Endodermal cell (in vitro differentiated cells): ENCODE measurements around the gene PLPP3. TPM values are rescaled to one million over a fixed set of nuclear protein-coding genes. Genes with fewer than 3 reads are reported as not detected.

Experiments
- DNase-seq: peaks from one replicate; pipeline ENCODE4 v3.0.0-alpha.2; 2017
- H3K27ac ChIP-seq: 2 replicates; pipeline ENCODE4 v1.5.1; 2013; ENCODE audit warnings: mild to moderate bottlenecking, low read depth, low read length, moderate library complexity
- H3K27me3 ChIP-seq: 2 replicates; pipeline ENCODE4 v1.6.1; 2013; ENCODE audit warnings: mild to moderate bottlenecking, low read length, moderate library complexity; ENCODE audit not compliant: insufficient read depth, control insufficient read depth, poor library complexity, severe bottlenecking
- H3K36me3 ChIP-seq: 2 replicates; pipeline ENCODE4 v1.7.0; 2013; ENCODE audit warnings: mild to moderate bottlenecking, low read length, moderate library complexity; ENCODE audit not compliant: control insufficient read depth, insufficient read depth
- H3K4me1 ChIP-seq: one replicate; pipeline ENCODE4 v1.7.0; 2013; ENCODE audit warnings: low read length; ENCODE audit not compliant: control insufficient read depth, insufficient read depth
- H3K4me3 ChIP-seq: 2 replicates; pipeline ENCODE4 v1.5.1; 2013; ENCODE audit warnings: mild to moderate bottlenecking, low read length, moderate library complexity
- H3K9ac ChIP-seq: 2 replicates; pipeline ENCODE4 v1.6.1; 2013; ENCODE audit warnings: mild to moderate bottlenecking, low read length, moderate library complexity; ENCODE audit not compliant: poor library complexity, severe bottlenecking; ENCODE audit errors: extremely low read depth
- H3K9me3 ChIP-seq: 2 replicates; pipeline ENCODE4 v1.6.1; 2013; ENCODE audit warnings: mild to moderate bottlenecking, low read length, moderate library complexity; ENCODE audit not compliant: control insufficient read depth
- H3K27ac Mint-ChIP-seq: 2 replicates; pipeline ENCODE4 v1.8.0; 2020; ENCODE audit warnings: mixed read lengths
- H3K27me3 Mint-ChIP-seq: 2 replicates; pipeline ENCODE4 v1.8.0; 2021; ENCODE audit warnings: mild to moderate bottlenecking, mixed read lengths; ENCODE audit not compliant: insufficient read depth
- H3K36me3 Mint-ChIP-seq: 2 replicates; pipeline ENCODE4 v1.8.0; 2020; ENCODE audit warnings: low read depth, mixed read lengths
- H3K4me1 Mint-ChIP-seq: 2 replicates; pipeline ENCODE4 v1.8.0; 2020; ENCODE audit warnings: mixed read lengths
- H3K4me3 Mint-ChIP-seq: 2 replicates; pipeline ENCODE4 v1.8.0; 2020; ENCODE audit warnings: mild to moderate bottlenecking, moderate library complexity, mixed read lengths
- H3K9me3 Mint-ChIP-seq: 2 replicates; pipeline ENCODE4 v1.8.0; 2020; ENCODE audit warnings: mild to moderate bottlenecking, mixed read lengths
- WGBS, 2 experiments: methylation state at CpG; one replicate each; pipeline versions ENCODE4 v1.1.5 to v1.1.7; 2013; ENCODE audit warnings: missing lambda C conversion rate in 2 of 2, mixed read lengths in 1 of 2; ENCODE audit not compliant: insufficient coverage in 1 of 2, insufficient read length in 1 of 2; 5-methylcytosine and 5-hydroxymethylcytosine counted together
- total RNA-seq, 2 donors: library from RNA; stranded (reverse); fragmentation: NEBNext Ultra II Directional in 1 of 2; extraction: Animal tissue kit (Norgen Biotek cat#: 25700) in 1 of 2; gene quantifications; 2 replicates in 1 of 2; 3 replicates in 1 of 2; pipeline ENCODE4 v1.2.1, GENCODE V29; 2021
- TF ChIP-seq, protein P1 (sequence below): fragments of 200-600 bp; sonication (generic); conservative IDR thresholded peaks from 2 replicates; pipeline ENCODE4 v1.5.0; 2021; ENCODE audit warnings: antibody characterized with exemption, mild to moderate bottlenecking

Gene PLPP3
- total RNA-seq, 2 donors from 2014 or later, result 39.2 to 55.2 TPM

DNA sequence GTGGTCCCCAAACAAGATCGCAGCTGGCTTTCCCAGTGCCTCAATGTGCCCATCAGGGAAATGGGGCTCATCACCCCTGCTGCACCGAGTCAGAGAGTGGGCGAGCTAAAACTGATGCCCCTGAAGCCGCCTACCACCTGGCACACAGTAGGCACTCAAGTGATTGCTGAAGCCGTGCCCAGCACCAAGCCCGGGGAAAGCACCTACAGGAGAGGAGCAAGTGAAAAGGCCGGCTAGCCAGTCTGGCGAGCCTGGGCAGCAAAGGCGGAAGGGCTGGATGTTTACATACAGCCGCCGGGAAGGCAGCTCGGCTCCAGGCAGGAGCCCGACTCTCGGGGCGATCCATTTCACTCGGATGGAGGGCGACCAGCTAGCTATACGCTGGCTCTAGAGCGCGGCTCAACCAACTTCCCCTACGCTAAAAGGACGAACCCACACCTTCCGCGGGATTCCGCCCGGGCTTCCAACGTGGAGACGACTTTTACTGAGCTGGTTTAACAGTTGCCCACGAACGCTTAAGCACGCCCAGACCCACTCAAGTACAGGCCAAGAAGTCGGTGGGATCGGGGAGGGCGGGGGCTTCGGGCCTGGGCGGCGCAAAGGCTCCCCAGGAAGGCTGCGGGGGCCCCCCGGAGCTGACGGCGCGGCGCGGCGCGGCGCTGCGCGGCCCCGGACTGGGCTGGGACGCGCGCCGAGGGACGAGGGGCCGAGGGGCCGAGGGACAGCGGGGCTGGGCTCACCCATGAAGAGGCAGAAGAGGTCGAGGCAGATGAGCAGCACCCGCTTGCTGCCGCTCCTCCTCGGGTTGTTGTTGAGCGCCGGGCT is 1.0 kb downstream of the PLPP3 start:
- H3K4me1 ChIP-seq, result peaks cover 2% of the 10 kb centered on the region
- H3K4me1 Mint-ChIP-seq, result peaks cover 43% of the 10 kb centered on the region
- peak overlapping the region; percentile 97 for H3K4me3 Mint-ChIP-seq

GRCh38 chr1:56577406-56578137 is 1.8 kb downstream of the PLPP3 start:
- TF ChIP-seq, protein P1, sequence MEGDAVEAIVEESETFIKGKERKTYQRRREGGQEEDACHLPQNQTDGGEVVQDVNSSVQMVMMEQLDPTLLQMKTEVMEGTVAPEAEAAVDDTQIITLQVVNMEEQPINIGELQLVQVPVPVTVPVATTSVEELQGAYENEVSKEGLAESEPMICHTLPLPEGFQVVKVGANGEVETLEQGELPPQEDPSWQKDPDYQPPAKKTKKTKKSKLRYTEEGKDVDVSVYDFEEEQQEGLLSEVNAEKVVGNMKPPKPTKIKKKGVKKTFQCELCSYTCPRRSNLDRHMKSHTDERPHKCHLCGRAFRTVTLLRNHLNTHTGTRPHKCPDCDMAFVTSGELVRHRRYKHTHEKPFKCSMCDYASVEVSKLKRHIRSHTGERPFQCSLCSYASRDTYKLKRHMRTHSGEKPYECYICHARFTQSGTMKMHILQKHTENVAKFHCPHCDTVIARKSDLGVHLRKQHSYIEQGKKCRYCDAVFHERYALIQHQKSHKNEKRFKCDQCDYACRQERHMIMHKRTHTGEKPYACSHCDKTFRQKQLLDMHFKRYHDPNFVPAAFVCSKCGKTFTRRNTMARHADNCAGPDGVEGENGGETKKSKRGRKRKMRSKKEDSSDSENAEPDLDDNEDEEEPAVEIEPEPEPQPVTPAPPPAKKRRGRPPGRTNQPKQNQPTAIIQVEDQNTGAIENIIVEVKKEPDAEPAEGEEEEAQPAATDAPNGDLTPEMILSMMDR, result peak; percentile 46
- Mint-ChIP-seq H3K4me1 (peaks cover 49% of the 10 kb centered on the region), H3K9me3 (no peaks in the 10 kb centered on the region), H3K36me3 (peaks cover 16% of the 10 kb centered on the region), H3K27me3 (no peaks in the 10 kb centered on the region), H3K27ac (peak overlapping the region; percentile 95), H3K4me3 (peak overlapping the region; percentile 97)
- Histone ChIP-seq H3K36me3 (no peaks in the 10 kb centered on the region), H3K9ac (peak overlapping the region; percentile 66), H3K9me3 (no peaks in the 10 kb centered on the region), H3K4me1 (peaks cover 2% of the 10 kb centered on the region), H3K4me3 (peak overlapping the region; percentile 88), H3K27me3 (no peaks in the 10 kb centered on the region), H3K27ac (no peak overlapping the region)
- WGBS, 2 experiments, result 5 to 8% methylated on average over 12 of the region's 12 CpGs
- DNase-seq, result peak; percentile 52

More for the DNA sequence above, 1.0 kb downstream of the PLPP3 start:
- Mint-ChIP-seq H3K27me3 (no peaks in the 10 kb centered on the region), H3K27ac (peak overlapping the region; percentile 95), H3K9me3 (no peaks in the 10 kb centered on the region), H3K36me3 (peaks cover 12% of the 10 kb centered on the region)
- no peaks in the 10 kb centered on the region for H3K27me3 ChIP-seq
- peak overlapping the region; percentile 66 for H3K9ac ChIP-seq
- H3K9me3 ChIP-seq, result no peaks in the 10 kb centered on the region
- TF ChIP-seq, protein P1, result no peak
- 0% methylated on average over 13 to 64 of the region's 64 CpGs for WGBS, 2 experiments
- H3K36me3 ChIP-seq, result no peaks in the 10 kb centered on the region
- peak; percentile 81 for DNase-seq
- peak overlapping the region; percentile 88 for H3K4me3 ChIP-seq
- H3K27ac ChIP-seq, result peak overlapping the region; percentile 78

DNA sequence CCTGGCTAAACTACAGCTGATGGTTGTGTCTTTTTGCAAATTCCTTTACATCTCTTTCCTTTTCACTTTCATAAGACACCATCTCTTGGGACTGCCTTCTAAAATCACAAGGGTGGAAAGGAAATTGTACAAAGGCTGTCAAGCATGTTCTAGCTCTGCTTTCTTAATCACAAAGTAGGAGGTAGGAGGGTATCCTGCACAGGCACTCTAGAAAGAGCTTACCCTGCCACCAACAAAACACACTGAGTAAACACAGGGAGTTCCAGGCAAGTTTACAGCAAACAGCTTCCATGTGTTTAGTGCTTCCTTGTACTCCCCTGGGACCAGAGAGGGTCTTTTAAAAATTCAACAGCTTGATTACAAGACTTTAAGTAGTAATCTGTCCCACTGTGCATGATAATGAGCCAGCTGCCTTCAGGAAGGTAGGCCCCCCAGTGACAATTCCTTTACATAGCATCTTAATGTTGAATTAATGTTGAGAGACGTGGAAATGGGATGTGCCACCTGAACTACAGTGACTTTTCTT is 2.4 kb downstream of the PLPP3 start:
- no peak overlapping the region for H3K27ac ChIP-seq
- H3K36me3 ChIP-seq, result no peaks in the 10 kb centered on the region
- no peaks in the 10 kb centered on the region for H3K9me3 ChIP-seq
- H3K4me3 ChIP-seq, result peak overlapping the region; percentile 88
- no peaks in the 10 kb centered on the region for H3K27me3 ChIP-seq
- Mint-ChIP-seq H3K27me3 (no peaks in the 10 kb centered on the region), H3K4me3 (peak overlapping the region; percentile 97), H3K27ac (no peak overlapping the region), H3K4me1 (peaks cover 51% of the 10 kb centered on the region), H3K36me3 (peaks cover 16% of the 10 kb centered on the region), H3K9me3 (no peaks in the 10 kb centered on the region)
- DNase-seq, result peak; percentile 59
- TF ChIP-seq, protein P1, result peak; percentile 62
- 0% methylated on average over 1 of the region's 1 CpG; no CpG with 5 or more reads in 1 of the 2 experiments for WGBS, 2 experiments
- H3K9ac ChIP-seq, result no peak overlapping the region
- peaks cover 2% of the 10 kb centered on the region for H3K4me1 ChIP-seq
